Activated gamma-delta T cell treated with Interleukin-2 at 50 U/mL for 16 hours (primary cell): ENCODE results near the gene ZC3H12C.

ENCODE experiments used
- DNase-seq: peaks from one replicate; pipeline ENCODE4 v3.0.0-alpha.2; 2020

ZC3H12C gene

DNA sequence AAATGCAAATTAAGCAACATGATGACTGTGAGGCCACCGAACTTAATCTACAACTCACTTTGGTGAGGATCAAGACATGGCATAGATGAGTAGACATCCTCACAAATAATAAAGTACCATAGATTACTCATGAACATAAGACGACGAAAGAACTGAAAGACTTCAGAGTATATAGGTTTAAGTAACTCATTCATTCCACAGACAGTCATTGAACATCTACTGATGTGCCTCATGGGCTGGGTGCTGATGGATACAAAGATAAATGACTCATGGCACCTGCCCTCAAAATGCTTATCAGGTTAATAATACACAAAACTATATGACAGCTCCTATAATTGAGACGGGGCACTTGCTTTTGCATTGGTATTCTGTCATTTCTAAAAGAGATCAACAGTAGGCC, 63.3 kb downstream of the ZC3H12C start:
- no peak for DNase-seq

GRCh38 chr11:110158317-110159200, 65.4 kb downstream of the ZC3H12C start:
- DNase-seq, result no peak

- no peak for DNase-seq
These were observed 66.3 kb downstream of the ZC3H12C start for GRCh38 chr11:110159476-110159875.

DNA sequence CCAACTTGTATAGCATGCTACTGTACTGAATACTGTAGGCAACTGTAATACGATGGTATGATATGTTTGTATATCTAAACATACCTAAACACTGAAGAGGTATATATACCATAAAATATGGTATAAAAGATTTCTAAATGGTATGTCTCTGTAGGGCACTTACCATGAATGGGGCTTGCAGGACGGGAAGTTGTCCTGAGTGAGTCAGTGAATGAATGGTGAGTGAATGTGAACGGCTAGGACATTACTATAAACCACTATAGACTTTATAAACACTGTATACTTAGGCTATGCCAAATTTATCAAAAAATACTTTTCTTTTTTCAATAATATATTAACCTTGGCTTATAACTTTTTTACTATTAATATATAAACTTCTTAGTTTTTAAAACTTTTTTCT, 66.8 kb downstream of the ZC3H12C start:
- DNase-seq, result no peak

- no peak for DNase-seq
These were observed 67.2 kb downstream of the ZC3H12C start for GRCh38 chr11:110160437-110160836.

DNA sequence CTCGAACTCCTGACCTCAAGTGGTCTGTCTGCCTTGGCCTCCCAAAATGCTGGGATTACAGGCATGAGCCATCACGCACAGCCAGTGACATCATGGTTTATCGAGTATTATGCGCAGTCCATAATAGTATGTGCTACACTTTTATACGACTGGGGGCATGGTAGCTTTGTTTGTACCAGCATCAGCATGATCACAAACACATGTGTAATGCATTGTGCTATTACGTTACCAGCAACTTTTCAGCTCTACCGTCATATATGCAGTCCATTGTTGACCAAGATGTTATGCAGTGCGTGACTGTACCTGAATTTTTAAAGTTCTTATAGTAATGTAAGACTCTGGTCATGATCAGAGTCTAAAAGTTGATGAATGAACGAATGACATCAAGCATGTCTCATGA, 67.9 kb downstream of the ZC3H12C start:
- DNase-seq, result no peak

DNA sequence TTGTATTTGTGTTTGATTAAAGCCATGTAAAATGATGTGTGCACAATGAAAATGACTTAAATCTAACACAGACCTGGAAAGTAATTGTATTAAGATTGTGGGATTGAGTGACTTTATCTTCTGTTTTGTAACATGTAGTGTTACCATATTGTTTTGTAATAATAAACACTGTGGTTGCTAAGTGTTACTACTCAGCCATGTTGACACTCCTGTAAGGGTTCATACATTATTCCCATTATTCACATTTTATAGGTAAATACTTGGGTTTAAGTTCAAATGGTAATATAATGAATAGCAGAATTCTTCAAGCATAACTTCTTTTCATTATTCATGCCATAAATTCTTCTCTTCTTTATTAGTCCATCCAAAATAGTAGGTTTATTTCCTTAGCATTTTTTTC, 69.0 kb downstream of the ZC3H12C start:
- DNase-seq, result no peak

GRCh38 chr11:110165039-110165925, 72.1 kb downstream of the ZC3H12C start:
- no peak for DNase-seq

- DNase-seq, result no peak
These were observed 75.0 kb downstream of the ZC3H12C start for GRCh38 chr11:110168033-110168803.

DNA sequence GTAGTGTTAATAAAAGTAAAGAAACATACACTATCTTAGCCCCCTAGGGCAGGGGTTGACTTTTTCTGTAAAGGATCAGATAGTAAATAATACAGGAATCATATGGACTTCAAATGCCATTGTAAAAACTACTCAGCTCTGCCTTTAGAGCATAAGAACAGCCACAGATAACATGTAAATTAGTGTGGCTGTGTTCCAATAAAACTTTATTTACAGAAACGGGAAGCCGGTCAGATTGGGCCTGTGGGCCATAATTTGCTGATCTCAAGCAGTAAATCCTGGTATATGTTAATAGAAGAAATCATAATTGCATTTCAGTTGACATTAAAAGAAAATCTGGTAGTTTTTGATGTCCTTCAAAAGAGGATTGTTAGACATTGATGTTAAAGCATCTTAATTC, 76.5 kb downstream of the ZC3H12C start:
- DNase-seq, result no peak

- no peak for DNase-seq
These were observed 79.4 kb downstream of the ZC3H12C start for GRCh38 chr11:110172468-110173065.

DNA sequence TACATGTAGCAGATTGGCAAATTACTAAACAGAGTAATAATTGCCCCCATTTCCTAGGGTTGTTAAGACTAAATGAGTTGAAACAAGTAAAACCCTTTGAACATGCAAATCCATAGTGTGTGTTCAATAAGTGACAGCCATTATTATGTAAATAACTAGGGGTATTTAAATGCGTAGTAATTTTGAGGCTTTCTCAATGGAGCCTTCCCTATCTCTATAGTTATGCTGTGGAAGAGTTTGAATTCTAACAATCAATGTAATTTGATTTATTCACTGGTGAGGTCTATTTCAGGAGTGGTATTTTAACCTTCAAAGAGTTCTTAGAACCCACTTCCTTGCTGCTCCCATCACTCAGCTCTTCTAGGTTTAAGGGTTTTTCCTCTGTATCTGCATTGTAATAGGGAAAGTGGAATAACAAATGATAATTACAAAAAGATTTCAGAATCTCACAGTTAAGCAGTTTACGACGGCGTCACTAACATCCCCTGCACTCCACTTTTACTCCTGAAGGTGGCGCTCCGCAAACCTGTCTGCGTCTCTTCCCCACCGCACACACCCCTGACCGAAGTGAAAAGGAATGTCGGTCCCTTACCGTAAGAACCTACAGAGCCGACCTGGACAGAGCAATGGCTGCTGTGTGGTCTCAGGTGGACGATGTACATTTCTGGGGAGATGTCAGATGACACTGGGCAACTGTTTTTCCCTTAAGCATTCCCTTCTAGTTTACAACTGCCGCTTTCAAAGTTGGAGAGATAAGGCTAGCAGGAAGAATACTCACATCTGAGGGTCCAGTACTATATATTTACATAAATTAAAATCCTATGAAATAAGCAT, 80.8 kb downstream of the ZC3H12C start:
- peak; percentile 51 for DNase-seq

- no peak for DNase-seq
These were observed 81.6 kb downstream of the ZC3H12C start for GRCh38 chr11:110174645-110175310.

- DNase-seq, result no peak
These were observed 83.3 kb downstream of the ZC3H12C start for GRCh38 chr11:110176366-110177085.

- no peak for DNase-seq
These were observed 83.9 kb downstream of the ZC3H12C start for GRCh38 chr11:110177086-110177456.

- no peak for DNase-seq
These were observed 85.9 kb downstream of the ZC3H12C start for GRCh38 chr11:110179064-110179463.

- DNase-seq, result no peak
These were observed 89.7 kb downstream of the ZC3H12C start for GRCh38 chr11:110182886-110183285.

DNA sequence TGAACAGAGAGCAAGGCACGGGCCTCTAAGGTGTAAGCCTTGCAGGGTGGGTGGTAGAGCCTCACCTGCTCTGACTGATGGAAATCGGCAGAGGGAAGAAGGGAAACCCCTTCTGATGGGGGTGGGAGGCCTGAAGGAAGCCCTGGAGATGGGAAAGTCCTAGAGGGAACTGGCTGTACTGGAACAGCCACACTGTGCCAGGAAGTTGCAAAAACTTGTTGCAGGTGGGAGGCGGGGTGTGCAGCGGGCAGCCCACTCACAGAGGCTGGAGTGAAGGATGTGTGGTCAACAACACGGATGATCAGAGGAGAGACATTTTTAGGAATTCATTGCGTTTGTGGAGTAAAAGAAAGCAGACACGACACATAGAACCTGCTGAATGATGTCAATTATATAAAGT, 91.3 kb downstream of the ZC3H12C start:
- DNase-seq, result no peak

GRCh38 chr11:110185121-110185591, 92.0 kb downstream of the ZC3H12C start:
- DNase-seq, result no peak

DNA sequence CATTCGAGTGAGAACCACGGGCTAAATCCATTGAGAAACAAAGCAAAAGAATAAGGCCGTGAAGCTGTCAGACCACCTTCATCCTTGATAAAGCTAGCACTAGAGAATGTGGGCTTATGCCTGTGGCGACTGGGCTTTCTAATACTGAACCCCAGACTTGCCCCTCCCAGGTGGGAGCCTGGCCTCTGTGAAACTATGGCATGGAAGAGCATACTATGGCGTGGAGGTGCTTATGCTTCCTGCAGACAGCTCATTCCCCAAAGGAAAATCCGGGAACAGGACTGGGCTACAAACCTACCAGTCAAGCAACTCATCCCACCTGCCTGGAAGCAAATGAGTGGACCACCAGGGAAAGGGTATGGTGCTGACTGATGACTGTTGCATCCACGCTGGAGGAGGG, 92.4 kb downstream of the ZC3H12C start:
- no peak for DNase-seq
